IPS-NIHi11 (cell line): ENCODE measurements around the gene EPS15.
"Not testable (repeated sequence)": the region's sequence is repeated elsewhere in the genome, so short reads cannot be mapped to it uniquely, and the experiment has no call there.

ENCODE experiments used
- DNase-seq: peaks from one replicate; pipeline ENCODE4 v3.0.0; 2012; ENCODE audit warnings: mixed read lengths, low spot score

The EPS15 gene

DNA sequence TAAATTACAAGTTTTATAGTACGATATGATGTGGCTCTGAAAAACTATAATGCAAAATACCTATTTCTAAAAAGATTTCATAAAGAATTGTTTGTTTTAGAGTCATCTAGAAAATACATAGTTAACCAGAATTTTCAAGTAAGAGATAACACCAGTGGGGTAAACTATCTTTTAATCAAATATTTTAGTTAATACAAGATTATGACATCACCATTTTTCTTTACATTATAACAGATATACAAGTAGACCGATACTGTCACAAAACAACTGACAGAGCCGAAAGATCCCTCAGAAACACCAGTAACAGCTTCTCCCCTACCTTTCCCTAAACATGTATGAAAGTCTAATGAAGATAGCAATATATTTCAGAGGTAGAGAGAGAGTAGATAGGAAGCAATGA, 54.2 kb downstream of the EPS15 start:
- DNase-seq: no peak

- DNase-seq: no peak
These were observed 55.5 kb downstream of the EPS15 start for GRCh38 chr1:51463561-51463960.

DNA sequence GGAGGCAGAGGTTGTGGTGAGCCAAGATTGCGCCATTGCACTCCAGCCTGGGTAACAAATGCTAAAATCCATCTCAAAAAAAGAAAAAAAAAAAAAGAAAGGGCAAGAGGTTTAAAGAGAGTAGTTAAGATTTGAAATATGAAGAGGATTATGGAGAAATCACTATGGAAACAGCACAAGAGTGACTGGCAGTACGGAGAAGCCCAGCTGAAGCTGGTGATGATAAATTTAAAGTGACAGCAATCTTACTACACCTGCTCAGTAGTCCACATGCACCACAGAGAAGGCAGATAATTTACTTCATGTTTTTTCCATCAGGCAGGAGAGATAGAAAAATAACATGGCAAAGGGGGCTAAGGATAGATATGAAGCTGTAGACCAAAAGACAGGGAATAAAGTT, 56.8 kb downstream of the EPS15 start:
- DNase-seq: not testable (repeated sequence)

GRCh38 chr1:51454554-51454953, 64.5 kb downstream of the EPS15 start:
- DNase-seq: no peak

- no peak for DNase-seq
These were observed 66.1 kb downstream of the EPS15 start for GRCh38 chr1:51453010-51453409.

DNA sequence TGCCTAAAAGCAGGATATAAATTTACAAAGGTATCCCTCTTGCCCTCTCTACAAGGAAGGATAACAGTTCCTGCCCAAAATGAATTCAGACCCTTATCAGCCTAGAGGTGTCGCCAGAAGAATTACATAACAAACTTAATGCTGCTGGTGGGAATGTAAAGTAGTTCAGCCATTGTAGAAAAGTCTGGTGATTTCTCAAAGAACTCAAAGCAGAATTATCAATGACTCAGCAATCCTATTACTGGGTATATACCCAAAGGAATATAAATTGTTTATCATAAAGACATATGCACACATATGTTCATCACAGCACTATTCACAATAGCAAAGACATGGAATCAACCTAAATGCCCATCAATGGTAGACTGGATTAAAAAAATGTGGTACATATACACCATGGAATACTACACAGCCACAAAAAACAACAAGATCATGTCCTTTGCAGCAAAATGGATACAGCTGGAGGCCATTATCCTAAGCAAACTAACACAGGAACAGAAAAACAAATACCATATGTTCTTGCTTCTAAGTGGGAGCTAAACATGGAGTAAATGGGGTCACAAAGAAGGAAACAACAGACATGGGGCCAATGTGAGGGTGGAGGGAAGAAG, 70.1 kb downstream of the EPS15 start:
- DNase-seq: not testable (repeated sequence)

DNA sequence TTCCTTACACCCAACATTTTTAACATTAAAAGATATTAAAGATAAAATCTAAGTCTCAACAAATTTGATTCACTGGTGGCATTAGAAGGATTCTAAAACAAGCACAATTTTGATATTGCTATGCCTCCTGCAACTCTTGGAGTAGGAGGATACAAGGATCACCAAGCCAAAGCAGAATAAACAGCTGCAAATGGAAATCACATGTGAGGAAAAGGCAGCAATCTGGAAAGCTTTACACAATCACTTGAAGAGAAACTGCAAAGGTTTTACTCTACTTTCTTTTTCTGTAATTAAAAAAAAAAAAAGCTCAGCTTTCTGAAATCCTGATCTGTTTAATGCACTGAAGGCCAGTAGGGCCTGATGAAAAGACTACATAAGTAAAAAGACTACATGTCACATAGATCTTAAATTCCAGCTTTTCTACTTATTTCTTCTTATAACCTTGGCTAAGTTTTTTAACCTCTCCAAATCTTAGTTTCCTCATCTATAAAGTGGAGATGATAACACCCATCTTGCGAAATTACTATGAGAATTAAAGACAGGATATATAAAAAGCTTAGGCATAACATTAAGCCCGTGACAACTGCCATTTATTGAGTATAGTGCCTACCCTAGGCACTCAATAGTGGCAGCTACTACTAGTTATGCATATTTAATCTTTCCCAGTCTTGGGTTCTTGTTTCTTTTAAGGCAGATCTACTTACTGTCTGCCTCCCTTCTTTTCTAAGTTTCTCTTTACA, 73.5 kb downstream of the EPS15 start:
- DNase-seq: no peak

GRCh38 chr1:51444534-51445192, 74.4 kb downstream of the EPS15 start:
- DNase-seq: no peak

DNA sequence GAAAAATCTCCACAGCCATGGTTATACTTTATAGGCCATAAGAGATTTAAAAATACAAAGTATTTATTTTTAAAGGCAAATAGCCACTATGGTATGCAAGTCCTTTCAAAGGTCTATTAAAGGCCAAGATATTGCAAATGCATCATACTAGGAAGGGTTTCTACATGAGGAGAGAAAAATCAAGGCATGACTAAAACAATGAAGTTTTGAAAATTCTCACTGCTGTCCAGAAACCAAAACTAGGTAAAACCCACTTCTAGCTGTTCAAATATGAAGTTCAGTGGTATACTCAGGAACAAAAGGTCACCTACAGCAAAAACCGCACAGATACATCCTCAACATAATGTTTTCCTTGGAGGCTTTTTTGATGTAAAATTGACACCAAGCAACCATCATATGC, 75.0 kb downstream of the EPS15 start:
- no peak for DNase-seq

DNA sequence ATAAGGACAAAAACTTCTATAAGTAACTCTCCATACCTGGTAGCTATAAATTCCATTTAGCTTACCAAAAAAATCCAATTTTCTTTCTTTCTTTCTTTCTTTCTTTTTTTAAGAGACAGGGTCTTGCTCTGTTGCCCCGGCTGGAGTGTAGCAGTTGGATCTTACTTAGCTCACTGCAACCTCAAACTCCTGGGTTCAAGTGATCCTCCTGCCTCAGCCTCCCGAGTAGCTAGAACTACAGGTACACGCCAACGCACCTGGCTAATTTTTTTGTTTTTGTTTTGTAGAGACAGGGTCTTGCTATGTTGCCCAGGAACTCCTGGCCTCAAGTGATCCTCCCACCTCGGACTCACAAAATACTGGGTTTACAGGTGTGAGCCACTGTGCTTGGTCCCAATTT, 75.5 kb downstream of the EPS15 start:
- DNase-seq: no peak

GRCh38 chr1:51442616-51443015, 76.5 kb downstream of the EPS15 start:
- no peak for DNase-seq

GRCh38 chr1:51442198-51442597, 76.9 kb downstream of the EPS15 start:
- DNase-seq: no peak

- no peak for DNase-seq
These were observed 79.2 kb downstream of the EPS15 start for GRCh38 chr1:51439895-51440294.

DNA sequence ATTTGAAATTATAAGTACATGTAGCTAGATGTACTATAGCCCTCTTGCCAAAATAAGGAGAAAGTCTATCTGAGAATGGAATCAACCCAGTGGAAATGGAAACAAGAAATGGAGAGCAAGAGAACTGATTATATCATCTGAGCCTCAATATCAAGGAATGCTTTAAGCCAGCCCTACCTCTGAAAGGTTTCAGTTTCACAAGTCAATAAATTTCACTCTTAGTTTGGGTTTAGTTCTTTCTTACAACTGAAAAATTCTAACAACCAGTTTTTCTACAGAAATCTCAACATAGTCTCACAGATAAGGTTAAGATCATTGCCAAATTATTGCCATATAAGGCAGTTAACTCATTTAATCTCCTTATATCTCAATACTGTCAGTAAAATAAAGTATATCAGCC, 80.0 kb downstream of the EPS15 start:
- DNase-seq: no peak

- not testable (repeated sequence) for DNase-seq
These were observed 81.7 kb downstream of the EPS15 start for GRCh38 chr1:51437391-51437790.

DNA sequence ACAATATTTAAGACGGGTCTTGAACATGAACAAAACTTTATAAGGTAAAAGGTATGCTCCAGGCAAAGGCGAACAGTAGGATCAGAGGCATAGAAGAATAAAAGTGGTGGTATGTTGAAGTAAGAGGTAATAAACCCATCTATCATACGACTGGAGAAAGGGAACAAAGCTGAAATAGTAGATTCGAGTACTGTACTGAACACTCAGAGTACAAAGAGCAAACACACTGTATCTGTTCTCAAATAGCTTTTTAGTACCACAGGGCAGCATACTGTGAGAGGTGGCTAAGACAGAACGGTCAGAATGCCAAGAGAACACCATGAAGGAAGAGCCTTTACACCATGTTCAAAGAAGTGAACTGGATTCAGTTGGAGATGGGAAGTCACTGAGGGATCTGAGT, 83.2 kb downstream of the EPS15 start:
- DNase-seq: no peak

DNA sequence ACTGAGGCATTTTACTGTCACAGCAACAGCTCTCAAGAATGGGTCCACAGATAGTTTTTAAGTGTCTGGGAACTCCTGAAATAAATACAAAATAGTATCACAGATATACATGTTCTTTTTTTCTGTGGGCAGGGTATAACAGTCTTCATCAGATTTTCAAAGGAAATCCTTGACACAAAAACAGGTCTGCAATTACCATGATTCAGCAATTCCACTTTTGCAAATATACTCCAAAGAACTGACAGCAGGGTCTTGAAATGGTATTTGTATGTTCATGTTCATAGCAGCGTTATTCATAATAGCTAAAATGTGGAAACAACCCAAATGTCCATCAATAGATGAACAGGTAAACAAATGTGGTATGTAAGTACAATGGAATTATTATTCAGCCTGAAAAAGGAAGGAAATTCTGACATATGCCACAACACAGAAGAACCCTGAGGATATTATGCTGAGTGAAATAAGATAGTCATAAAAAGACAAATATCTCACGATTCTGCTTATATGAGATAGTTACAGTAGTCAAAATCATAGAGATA, 85.0 kb downstream of the EPS15 start:
- no peak for DNase-seq

GRCh38 chr1:51433269-51433971, 85.6 kb downstream of the EPS15 start:
- no peak for DNase-seq

GRCh38 chr1:51432146-51432545, 86.9 kb downstream of the EPS15 start:
- DNase-seq: no peak

DNA sequence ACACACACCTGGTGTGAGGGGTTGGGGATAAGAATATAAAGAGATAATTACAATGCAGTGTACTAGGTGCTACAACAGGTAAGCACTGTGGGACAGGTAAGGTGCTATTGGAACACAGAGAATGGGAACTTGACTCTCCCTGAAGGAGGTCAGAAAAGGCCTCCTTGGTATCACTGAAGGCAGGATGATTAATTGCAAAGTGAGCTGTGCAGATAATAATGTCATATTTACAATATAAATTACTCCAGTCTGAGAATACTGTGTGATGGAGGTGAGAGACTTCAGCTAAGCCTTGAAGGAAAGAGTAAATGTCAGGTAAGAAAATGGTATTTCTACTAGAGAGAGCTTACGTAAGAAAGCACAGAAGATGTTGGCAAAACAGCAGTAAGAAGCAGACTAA, 91.6 kb downstream of the EPS15 start:
- DNase-seq: no peak

DNA sequence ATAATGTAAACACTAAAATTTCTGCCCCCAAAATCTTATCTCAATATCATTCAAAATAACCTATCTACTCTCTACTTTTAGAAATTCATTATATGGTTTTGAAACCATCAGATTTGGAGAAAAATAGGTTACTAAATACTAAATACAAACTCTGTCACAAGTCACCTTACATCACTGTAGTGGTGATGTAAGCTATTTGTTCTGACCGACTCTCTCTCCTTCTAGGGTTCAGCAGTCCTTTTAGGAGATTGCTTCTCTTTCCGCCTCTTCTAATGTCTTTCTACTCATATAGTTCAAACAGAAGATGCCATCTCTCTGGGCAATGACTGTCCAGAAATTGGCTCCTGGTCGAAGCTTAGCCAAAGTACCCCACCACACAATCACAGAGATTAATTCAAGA, 93.1 kb downstream of the EPS15 start:
- no peak for DNase-seq

DNA sequence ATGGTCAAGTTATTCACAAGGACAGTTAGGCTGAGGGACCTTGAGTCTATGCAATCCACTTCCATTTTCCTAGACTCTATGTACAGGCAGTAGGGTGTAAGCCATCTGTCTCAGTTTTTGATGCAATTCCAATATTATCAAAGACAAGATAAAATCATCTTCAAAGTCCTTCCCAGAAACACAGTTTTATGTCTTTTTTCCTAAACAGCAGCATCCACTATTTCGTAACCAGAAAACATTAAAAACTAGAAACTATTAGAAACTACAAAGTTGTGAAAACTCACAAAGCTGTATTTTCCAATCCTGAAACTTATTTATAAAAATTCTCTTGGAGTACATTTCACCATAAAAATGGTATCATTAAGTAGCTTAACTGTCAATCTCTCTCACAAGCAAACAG, 93.8 kb downstream of the EPS15 start:
- no peak for DNase-seq
